IPS-15b (cell line): Measurements from ENCODE around the gene RAB13.

Experiments
- H3K27me3 ChIP-seq: one replicate; pipeline ENCODE4 v1.6.1; 2013; ENCODE audit warnings: low read length; ENCODE audit not compliant: control insufficient read depth, insufficient read depth
- H3K36me3 ChIP-seq: one replicate; pipeline ENCODE4 v1.6.1; 2013; ENCODE audit warnings: low read length; ENCODE audit not compliant: control insufficient read depth, insufficient read depth
- H3K4me1 ChIP-seq: one replicate; pipeline ENCODE4 v1.6.1; 2013; ENCODE audit warnings: mild to moderate bottlenecking, low read length; ENCODE audit not compliant: control insufficient read depth, insufficient read depth
- H3K4me3 ChIP-seq: one replicate; pipeline ENCODE4 v1.5.1; 2013; ENCODE audit warnings: low read depth, low read length
- H3K9ac ChIP-seq: one replicate; pipeline ENCODE4 v1.6.1; 2013; ENCODE audit warnings: low read depth, mild to moderate bottlenecking, low read length
- H3K9me3 ChIP-seq: one replicate; pipeline ENCODE4 v1.6.1; 2013; ENCODE audit warnings: mild to moderate bottlenecking, low read length; ENCODE audit not compliant: control insufficient read depth, insufficient read depth

Gene RAB13

DNA sequence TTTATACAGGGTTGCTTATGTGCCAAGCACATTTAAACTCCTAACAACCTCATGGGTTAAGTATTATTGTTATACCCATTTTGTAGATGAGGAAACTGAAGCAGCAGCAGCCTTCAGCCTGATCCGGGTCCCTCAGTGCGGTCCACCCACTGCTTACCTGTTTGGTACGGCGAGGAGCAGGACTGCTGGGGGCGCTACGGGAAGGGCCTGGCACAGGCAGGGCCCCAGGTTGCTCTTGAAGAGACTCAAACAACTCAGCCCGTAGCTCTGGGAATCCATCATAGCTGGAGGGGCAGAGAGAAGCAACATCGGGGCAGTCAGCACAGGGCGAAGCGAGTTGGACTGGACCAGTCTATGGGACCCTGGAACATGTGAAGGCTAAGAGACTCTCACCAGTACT, 48.8 kb downstream of the RAB13 start:
- H3K27me3 ChIP-seq = no peaks in the 10 kb centered on the region
- H3K4me3 ChIP-seq = no peak overlapping the region
- H3K9me3 ChIP-seq = no peaks in the 10 kb centered on the region
- H3K4me1 ChIP-seq = no peaks in the 10 kb centered on the region
- H3K9ac ChIP-seq = no peak overlapping the region
- peaks cover 69% of the 10 kb centered on the region for H3K36me3 ChIP-seq

- peaks cover 72% of the 10 kb centered on the region for H3K36me3 ChIP-seq
Observed at GRCh38 chr1:153936011-153936802, 49.9 kb downstream of the RAB13 start.

DNA sequence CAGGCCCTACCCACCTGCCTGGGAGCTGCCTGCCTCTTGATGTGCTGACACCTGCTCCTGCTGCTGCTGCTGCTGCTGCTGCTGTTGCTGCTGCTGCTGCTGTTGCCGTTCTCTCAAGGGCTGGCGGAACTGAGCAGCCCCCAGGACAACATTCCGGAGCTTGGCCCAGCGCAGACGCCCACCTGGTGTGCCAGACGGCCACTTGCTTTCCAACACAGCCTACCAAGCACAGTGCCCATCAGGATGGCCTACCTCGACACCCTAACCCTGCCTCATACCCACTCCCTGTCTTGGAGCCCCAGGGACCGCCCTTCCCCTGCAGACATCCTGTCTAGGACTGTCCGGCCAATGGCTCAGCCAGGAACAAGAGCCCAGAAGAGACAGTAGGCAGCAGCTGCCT, 51.4 kb downstream of the RAB13 start:
- Histone ChIP-seq H3K36me3 (peaks cover 69% of the 10 kb centered on the region), H3K9me3 (no peaks in the 10 kb centered on the region), H3K4me3 (no peak overlapping the region), H3K4me1 (no peaks in the 10 kb centered on the region), H3K9ac (no peak overlapping the region), H3K27me3 (no peaks in the 10 kb centered on the region)

More at GRCh38 chr1:153936011-153936802, 49.9 kb downstream of the RAB13 start:
- H3K4me1 ChIP-seq = no peaks in the 10 kb centered on the region
- H3K9me3 ChIP-seq = no peaks in the 10 kb centered on the region
- H3K27me3 ChIP-seq = no peaks in the 10 kb centered on the region
- no peak overlapping the region for H3K9ac ChIP-seq
- no peak overlapping the region for H3K4me3 ChIP-seq

DNA sequence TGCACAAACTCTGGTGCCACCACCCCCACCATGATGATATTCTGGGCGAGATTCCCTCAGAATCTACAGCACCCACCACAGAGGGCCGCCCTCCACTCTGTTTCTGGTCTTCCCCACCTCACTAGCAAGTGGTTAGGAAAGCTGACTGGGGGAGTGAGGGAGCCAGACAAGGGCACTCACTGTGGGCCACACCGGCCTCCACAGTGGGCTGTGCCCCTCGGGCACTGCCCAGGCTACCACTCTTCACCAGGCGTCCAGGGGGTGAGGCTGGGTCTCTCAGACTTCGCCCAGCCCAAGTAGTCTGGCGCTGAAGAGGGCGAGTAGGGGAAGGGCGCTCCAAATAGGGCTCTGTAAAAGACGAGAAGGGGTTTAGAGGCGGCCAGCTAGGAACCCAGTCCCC, 52.2 kb downstream of the RAB13 start:
- peaks cover 66% of the 10 kb centered on the region for H3K36me3 ChIP-seq
- H3K9ac ChIP-seq = no peak overlapping the region
- H3K4me1 ChIP-seq = no peaks in the 10 kb centered on the region
- no peaks in the 10 kb centered on the region for H3K27me3 ChIP-seq
- no peaks in the 10 kb centered on the region for H3K9me3 ChIP-seq
- no peak overlapping the region for H3K4me3 ChIP-seq

GRCh38 chr1:153933430-153933829, 52.7 kb downstream of the RAB13 start:
- Histone ChIP-seq H3K4me3 (no peak overlapping the region), H3K9ac (no peak overlapping the region), H3K36me3 (peaks cover 66% of the 10 kb centered on the region), H3K27me3 (no peaks in the 10 kb centered on the region), H3K9me3 (no peaks in the 10 kb centered on the region), H3K4me1 (no peaks in the 10 kb centered on the region)

DNA sequence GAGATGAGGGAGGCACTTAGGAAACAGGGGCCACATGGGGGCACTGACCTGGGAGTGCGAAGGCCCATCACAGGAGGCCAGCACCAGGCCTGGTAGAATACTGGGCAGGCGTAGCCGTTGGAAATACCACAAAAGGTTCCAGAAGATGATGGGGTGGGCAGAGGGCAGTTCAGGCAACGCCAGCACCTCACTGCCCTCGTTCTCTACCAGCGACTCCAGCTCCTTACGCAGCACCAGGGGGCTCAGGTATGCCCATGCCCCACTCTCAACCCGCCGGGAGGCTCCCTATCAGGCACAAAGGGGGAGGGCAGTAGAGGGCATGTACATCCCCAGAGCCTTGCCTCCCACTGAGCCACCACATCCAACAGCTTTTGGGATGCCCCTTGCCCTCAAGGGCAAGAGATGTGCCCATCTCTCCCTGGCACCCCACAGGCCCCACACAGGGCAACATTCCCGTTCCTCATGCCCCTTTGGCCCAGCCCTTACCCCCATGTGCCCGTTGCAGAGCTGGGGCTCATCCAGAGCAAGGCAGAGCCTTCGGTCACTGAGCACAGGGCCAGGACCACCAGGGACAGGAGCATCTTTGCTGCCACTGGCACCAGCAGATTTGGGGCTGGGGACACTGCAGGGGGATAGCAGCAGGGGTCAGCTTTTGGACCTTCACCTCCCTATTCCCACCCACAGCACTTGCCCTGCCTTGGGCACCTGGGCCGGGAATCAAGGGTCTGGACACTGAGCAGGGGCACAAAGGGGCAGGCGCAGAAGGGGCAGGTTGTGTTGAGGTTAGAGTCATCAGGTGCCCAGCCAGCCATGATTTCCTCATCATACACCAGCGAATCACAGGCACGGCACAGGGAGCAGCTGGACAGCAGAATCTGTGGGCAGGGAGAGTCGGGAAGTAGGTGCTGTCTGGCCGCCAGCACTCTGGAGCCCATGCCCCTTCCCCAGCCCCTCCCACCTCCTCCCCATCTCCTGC, 53.7 kb downstream of the RAB13 start:
- H3K36me3 ChIP-seq = peaks cover 61% of the 10 kb centered on the region

More for the DNA sequence above, 53.7 kb downstream of the RAB13 start:
- no peaks in the 10 kb centered on the region for H3K9me3 ChIP-seq
- H3K4me3 ChIP-seq = no peak overlapping the region
- H3K27me3 ChIP-seq = no peaks in the 10 kb centered on the region
- H3K4me1 ChIP-seq = no peaks in the 10 kb centered on the region
- H3K9ac ChIP-seq = no peak overlapping the region
